CD14-positive monocyte (primary cell): ENCODE data around the gene ID1. TPM values are rescaled to one million over a fixed set of nuclear protein-coding genes. Genes with fewer than 3 reads are reported as not detected.

ENCODE experiments used
- DNase-seq, 3 donors: peaks; one replicate each; pipeline ENCODE4 v3.0.0-alpha.2; 2011 to 2022
- H2AFZ ChIP-seq: 2 replicates; pipeline ENCODE4 v1.6.0; 2012; ENCODE audit warnings: mild to moderate bottlenecking, low read depth, low read length, inconsistent platforms; ENCODE audit not compliant: insufficient read depth, poor library complexity, severe bottlenecking
- H3K27ac ChIP-seq, 2 donors: 1 replicate in 1 of 2; 2 replicates in 1 of 2; pipeline ENCODE4 v1.5.1; 2012 to 2013; ENCODE audit warnings: low read length in 2 of 2, control low read depth in 1 of 2, inconsistent platforms in 1 of 2, low read depth in 1 of 2, mild to moderate bottlenecking in 1 of 2
- H3K27me3 ChIP-seq, 2 donors: one replicate each; pipeline versions ENCODE4 v1.6.0 to v1.6.1; 2011 to 2013; ENCODE audit warnings: low read length in 2 of 2; ENCODE audit not compliant: control insufficient read depth in 2 of 2, insufficient read depth in 2 of 2
- H3K36me3 ChIP-seq, 2 donors: replicated peaks in 1 of 2; 1 replicate in 1 of 2; 2 replicates in 1 of 2; pipeline versions ENCODE4 v1.5.1 to v1.6.1; 2012 to 2013; ENCODE audit warnings: low read length in 2 of 2, control low read depth in 1 of 2, inconsistent platforms in 1 of 2, mild to moderate bottlenecking in 1 of 2; ENCODE audit not compliant: insufficient read depth in 2 of 2, control insufficient read depth in 1 of 2
- H3K4me1 ChIP-seq, 2 donors: 1 replicate in 1 of 2; 2 replicates in 1 of 2; pipeline versions ENCODE4 v1.5.1 to v1.6.1; 2012 to 2013; ENCODE audit warnings: low read length in 2 of 2, control low read depth in 1 of 2, inconsistent platforms in 1 of 2, mild to moderate bottlenecking in 1 of 2, moderate library complexity in 1 of 2; ENCODE audit not compliant: insufficient read depth in 2 of 2, control insufficient read depth in 1 of 2
- H3K4me2 ChIP-seq: replicated peaks from 2 replicates; pipeline ENCODE3; 2012; ENCODE audit warnings: low read length, moderate library complexity, mild to moderate bottlenecking; ENCODE audit not compliant: poor library complexity, severe bottlenecking; ENCODE audit errors: extremely low read depth
- H3K4me3 ChIP-seq, 3 experiments: fragments of 200-600 bp in 1 of 3; sonication (generic) in 1 of 3; replicated peaks in 1 of 3; 1 replicate in 2 of 3; 2 replicates in 1 of 3; pipeline ENCODE4 v1.5.1; 2011 to 2013; ENCODE audit warnings: low read length in 3 of 3, mild to moderate bottlenecking in 3 of 3, control low read depth in 2 of 3, low read depth in 2 of 3, inconsistent platforms in 1 of 3, moderate library complexity in 1 of 3
- H3K79me2 ChIP-seq: 2 replicates; pipeline ENCODE4 v1.6.0; 2012; ENCODE audit warnings: mild to moderate bottlenecking, control low read depth, inconsistent platforms, low read length, moderate library complexity; ENCODE audit not compliant: insufficient read depth
- H3K9ac ChIP-seq: 2 replicates; pipeline ENCODE4 v1.6.0; 2017; ENCODE audit warnings: low read length, mild to moderate bottlenecking; ENCODE audit not compliant: insufficient read depth, poor library complexity, severe bottlenecking
- H3K9me3 ChIP-seq, 2 donors: replicated peaks in 1 of 2; 1 replicate in 1 of 2; 2 replicates in 1 of 2; pipeline versions ENCODE4 v1.5.1 to v1.6.1; 2012 to 2013; ENCODE audit warnings: low read length in 2 of 2, control low read depth in 1 of 2; ENCODE audit not compliant: control insufficient read depth in 1 of 2, insufficient read depth in 1 of 2
- H4K20me1 ChIP-seq: 2 replicates; pipeline ENCODE4 v1.6.0; 2012; ENCODE audit warnings: mild to moderate bottlenecking, low read length, control low read depth, moderate library complexity; ENCODE audit not compliant: insufficient read depth
- H3K27ac Mint-ChIP-seq, 7 donors: one replicate each; pipeline ENCODE4 v1.8.0; 2020; ENCODE audit warnings: mild to moderate bottlenecking in 7 of 7, mixed read lengths in 7 of 7, moderate library complexity in 6 of 7, inconsistent platforms in 2 of 7
- H3K27me3 Mint-ChIP-seq, 3 donors: one replicate each; pipeline ENCODE4 v1.8.0; 2021 to 2022; ENCODE audit warnings: low read depth in 3 of 3, mild to moderate bottlenecking in 3 of 3, mixed read lengths in 3 of 3, moderate library complexity in 3 of 3, inconsistent platforms in 1 of 3
- H3K36me3 Mint-ChIP-seq, 2 donors: one replicate each; pipeline ENCODE4 v1.8.0; 2020; ENCODE audit warnings: mixed read lengths in 2 of 2, inconsistent platforms in 1 of 2, mild to moderate bottlenecking in 1 of 2
- H3K4me1 Mint-ChIP-seq: one replicate; pipeline ENCODE4 v1.8.0; 2020; ENCODE audit warnings: mild to moderate bottlenecking, mixed read lengths
- H3K4me3 Mint-ChIP-seq, 2 donors: one replicate each; pipeline ENCODE4 v1.8.0; 2020; ENCODE audit warnings: mild to moderate bottlenecking in 2 of 2, mixed read lengths in 2 of 2, moderate library complexity in 1 of 2
- H3K9me3 Mint-ChIP-seq, 7 donors: one replicate each; pipeline ENCODE4 v1.8.0; 2020 to 2022; ENCODE audit warnings: mixed read lengths in 7 of 7, mild to moderate bottlenecking in 6 of 7, moderate library complexity in 6 of 7, inconsistent platforms in 2 of 7
- CTCF ChIP-seq: fragments of 200-600 bp; IDR thresholded peaks from one replicate; pipeline ENCODE4 v1.8.0; 2022; ENCODE audit warnings: antibody characterized with exemption, mild to moderate bottlenecking
- WGBS: methylation state at CpG from one replicate; pipeline ENCODE4 v1.1.5; 2013; ENCODE audit warnings: missing lambda C conversion rate; ENCODE audit not compliant: insufficient coverage; 5-methylcytosine and 5-hydroxymethylcytosine counted together
- intact Hi-C, 2 donors: fragments of 100-400 bp; cut with micrococcal nuclease; formaldehyde crosslinking; loops; one replicate each; pipeline versions ENCODE4 v1.15.0 to v1.15.1; 2023
- polyA plus RNA-seq, 3 donors: library from polyadenylated mRNA; depleted of rRNA in 1 of 3; unstranded in 2 of 3; stranded (reverse) in 1 of 3; fragments of 300-500 nt in 2 of 3; fragments of >200 nt in 1 of 3; fragmentation: Illumina TruSeq in 2 of 3; gene quantifications; 1 replicate in 2 of 3; 2 replicates in 1 of 3; pipeline ENCODE4 v1.2.3, GENCODE V29; 2012 to 2021

Gene ID1
- polyA plus RNA-seq, 3 donors = 3.9 to 129 (median 12.5) TPM

DNA sequence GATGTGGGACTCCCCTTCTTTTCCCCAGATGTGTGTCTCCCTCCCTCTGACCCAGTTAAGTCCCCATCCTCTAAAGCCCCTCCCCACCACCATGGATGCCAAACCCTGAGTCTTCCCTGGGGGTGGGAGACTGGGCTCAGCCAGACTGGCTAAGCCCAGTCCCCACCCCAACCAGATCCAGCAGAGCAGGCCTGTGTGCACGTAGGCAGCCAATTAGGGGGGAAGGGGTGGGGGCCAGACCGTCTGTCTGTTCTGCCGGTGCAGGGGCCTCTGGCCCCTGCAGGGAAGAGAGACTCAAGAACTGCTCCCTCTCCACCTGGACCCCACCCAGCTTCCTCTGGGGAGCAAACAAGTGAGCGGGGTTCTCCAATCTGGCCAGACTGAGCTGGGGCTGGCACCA, 33.2 kb downstream of the ID1 start:
- H3K9me3 Mint-ChIP-seq = no peaks in the 10 kb centered on the region
- intact Hi-C loops = no loop called here
- Histone ChIP-seq H3K9ac (no peak overlapping the region), H2AFZ (no peak overlapping the region), H3K27ac (no peak overlapping the region), H3K27me3 (no peaks in the 10 kb centered on the region), H3K4me3 (no peak overlapping the region), H3K4me1 (peaks cover 0 to 4% of the 10 kb centered on the region in 2 donors), H3K9me3 (no peaks in the 10 kb centered on the region), H3K36me3 (no peaks in the 10 kb centered on the region), H3K79me2 (no peaks in the 10 kb centered on the region), H4K20me1 (no peaks in the 10 kb centered on the region), H3K4me2 (no peak overlapping the region)
- H3K4me1 Mint-ChIP-seq = peaks cover 8% of the 10 kb centered on the region
- H3K4me3 Mint-ChIP-seq = no peak overlapping the region
- no peak overlapping the region for H3K27ac Mint-ChIP-seq
- no peak for TF ChIP-seq CTCF
- no peaks in the 10 kb centered on the region for H3K36me3 Mint-ChIP-seq
- no peak for DNase-seq
- H3K27me3 Mint-ChIP-seq = peaks cover 3 to 5% (median 4%) of the 10 kb centered on the region in 3 donors
- 92% methylated on average over 2 of the region's 4 CpGs for WGBS

DNA sequence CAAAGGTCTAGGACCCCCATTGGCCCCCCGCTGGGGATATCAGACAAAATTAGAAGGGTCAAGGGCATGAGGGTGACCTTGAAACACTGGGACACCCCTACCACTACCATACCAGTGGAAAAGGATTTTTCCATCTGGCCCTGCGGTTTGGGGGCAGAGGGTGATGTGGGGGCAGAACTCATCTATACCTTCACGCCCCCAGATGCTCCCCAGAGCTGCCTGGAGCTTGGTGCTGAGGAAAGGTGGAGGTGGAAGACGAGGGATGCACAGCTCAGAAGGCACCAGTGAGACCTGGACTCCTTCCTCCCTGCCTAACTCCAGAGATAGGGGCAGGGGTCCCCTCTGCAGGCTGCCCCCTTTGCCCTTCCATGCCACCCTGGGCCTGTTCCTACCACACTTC, 33.7 kb downstream of the ID1 start:
- Histone ChIP-seq H3K4me2 (no peak overlapping the region), H3K79me2 (no peaks in the 10 kb centered on the region), H3K4me1 (peaks cover 0 to 4% of the 10 kb centered on the region in 2 donors), H3K27me3 (no peaks in the 10 kb centered on the region), H3K27ac (no peak overlapping the region), H2AFZ (no peak overlapping the region), H3K36me3 (no peaks in the 10 kb centered on the region), H3K4me3 (no peak overlapping the region), H3K9me3 (no peaks in the 10 kb centered on the region), H3K9ac (no peak overlapping the region), H4K20me1 (no peaks in the 10 kb centered on the region)
- no peaks in the 10 kb centered on the region for H3K36me3 Mint-ChIP-seq
- DNase-seq = no peak
- H3K27me3 Mint-ChIP-seq = peaks cover 3 to 5% (median 4%) of the 10 kb centered on the region in 3 donors
- no peak for TF ChIP-seq CTCF
- no peaks in the 10 kb centered on the region for H3K9me3 Mint-ChIP-seq
- H3K4me3 Mint-ChIP-seq = no peak overlapping the region
- 100% methylated on average over 1 of the region's 4 CpGs for WGBS
- no peak overlapping the region for H3K27ac Mint-ChIP-seq
- intact Hi-C loops = no loop called here
- H3K4me1 Mint-ChIP-seq = peaks cover 8% of the 10 kb centered on the region
